Gastroesophageal sphincter (tissue), 4 donors: ENCODE data around the gene TAOK3. TPM values are rescaled to one million over a fixed set of nuclear protein-coding genes. Genes with fewer than 3 reads are reported as not detected.

Experiments
- ATAC-seq: fragments of 150-250 bp; one replicate; pipeline ENCODE4 v1.9.1; 2016; ENCODE audit warnings: mild to moderate bottlenecking, moderate library complexity
- H3K27ac ChIP-seq, 4 donors: fragments of 200-600 bp; sonication (generic) in 3 of 4; 1 replicate in 3 of 4; 2 replicates in 1 of 4; pipeline ENCODE4 v1.5.1; 2016 to 2019
- H3K27me3 ChIP-seq: fragments of 200-600 bp; sonication (generic); one replicate; pipeline ENCODE4 v1.5.1; 2019
- H3K36me3 ChIP-seq, 2 donors: fragments of 200-600 bp; sonication (generic); one replicate each; pipeline ENCODE4 v1.5.1; 2019; ENCODE audit warnings: control low read depth in 1 of 2
- H3K4me1 ChIP-seq, 3 donors: fragments of 200-600 bp; sonication (generic); 1 replicate in 2 of 3; 2 replicates in 1 of 3; pipeline ENCODE4 v1.5.1; 2016 to 2019; ENCODE audit warnings: control low read depth in 2 of 3
- H3K4me3 ChIP-seq, 2 donors: fragments of 200-600 bp; sonication (generic); one replicate each; pipeline ENCODE4 v1.5.1; 2019; ENCODE audit warnings: mild to moderate bottlenecking in 1 of 2, moderate library complexity in 1 of 2
- H3K9me3 ChIP-seq, 3 donors: fragments of 200-600 bp; sonication (generic); one replicate each; pipeline ENCODE4 v1.5.1; 2017 to 2019; ENCODE audit warnings: control low read depth in 2 of 3
- EP300 ChIP-seq: sonication (generic); formaldehyde crosslinking; IDR thresholded peaks from one replicate; pipeline ENCODE4 v1.6.1; 2017; ENCODE audit warnings: antibody characterized with exemption, mild to moderate bottlenecking
- POLR2A ChIP-seq, 2 donors: fragments of 450-650 bp; IDR thresholded peaks; one replicate each; pipeline ENCODE4 v1.6.1; 2017; ENCODE audit warnings: antibody characterized with exemption in 2 of 2, mild to moderate bottlenecking in 2 of 2, moderate library complexity in 1 of 2
- POLR2AphosphoS5 ChIP-seq: sonication (generic); formaldehyde crosslinking; IDR thresholded peaks from one replicate; pipeline ENCODE4 v1.6.1; 2017; ENCODE audit warnings: antibody characterized with exemption
- WGBS, 2 donors: methylation state at CpG; one replicate each; pipeline ENCODE4 v1.1.5; 2018; ENCODE audit warnings: low coverage in 1 of 2; 5-methylcytosine and 5-hydroxymethylcytosine counted together
- total RNA-seq, 4 donors: library from RNA; depleted of rRNA; stranded (reverse); fragments of >200 nt; gene quantifications; one replicate each; pipeline ENCODE4 v1.1.0, GENCODE V29; 2016
- TF ChIP-seq, protein P1 (sequence below), 4 experiments: fragments of 200-600 bp in 2 of 4; fragments of 450-650 bp in 2 of 4; sonication (generic) in 1 of 4; IDR thresholded peaks; one replicate each; pipeline ENCODE4 v1.5.1; 2017 to 2019; ENCODE audit warnings: antibody characterized with exemption in 4 of 4, mild to moderate bottlenecking in 2 of 4, moderate library complexity in 2 of 4

The TAOK3 gene
- total RNA-seq, 4 donors from 2014 or later: 26.9 to 55.0 (median 36.7) TPM

DNA sequence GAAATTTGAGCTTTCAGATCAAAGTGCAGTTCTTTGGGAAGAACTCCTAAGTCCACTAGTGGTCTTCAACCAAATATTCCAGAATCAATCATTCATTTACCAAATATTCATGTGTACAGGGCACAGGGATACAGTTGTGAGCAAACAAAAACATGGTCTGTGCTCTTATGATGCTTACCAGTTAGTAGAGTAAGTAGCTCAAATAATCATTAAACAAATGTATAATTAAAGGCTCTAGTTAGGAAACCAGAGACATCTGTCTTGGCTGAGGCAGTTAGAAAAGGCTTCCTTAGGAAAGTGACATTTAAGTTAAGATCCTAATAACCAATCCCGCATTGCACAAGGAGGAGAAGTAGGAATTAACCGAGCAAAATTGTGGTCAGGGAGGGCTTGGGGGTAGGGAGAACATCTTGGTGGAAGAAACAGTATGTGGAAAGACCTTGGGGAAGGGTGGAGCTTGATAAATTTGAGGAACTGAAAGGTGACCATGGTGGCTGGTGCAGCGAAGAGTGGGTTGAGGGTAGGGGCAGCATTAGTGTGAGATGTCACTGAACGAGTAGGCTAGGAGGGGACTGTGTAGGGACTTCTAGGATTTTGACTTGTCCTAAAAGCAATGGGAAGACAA lies 196.8 kb downstream of the TAOK3 start:
- Histone ChIP-seq H3K27me3 (no peaks in the 10 kb centered on the region), H3K27ac (no peak overlapping the region), H3K9me3 (no peaks in the 10 kb centered on the region), H3K36me3 (peaks cover 0 to 100% of the 10 kb centered on the region in 2 donors), H3K4me1 (no peaks in the 10 kb centered on the region), H3K4me3 (no peak overlapping the region)
- ATAC-seq: peak; percentile 39
- TF ChIP-seq POLR2AphosphoS5 (no peak), EP300 (no peak), POLR2A (IDR thresholded peaks at IDR 0.05) (no peak)
- TF ChIP-seq, protein P1, sequence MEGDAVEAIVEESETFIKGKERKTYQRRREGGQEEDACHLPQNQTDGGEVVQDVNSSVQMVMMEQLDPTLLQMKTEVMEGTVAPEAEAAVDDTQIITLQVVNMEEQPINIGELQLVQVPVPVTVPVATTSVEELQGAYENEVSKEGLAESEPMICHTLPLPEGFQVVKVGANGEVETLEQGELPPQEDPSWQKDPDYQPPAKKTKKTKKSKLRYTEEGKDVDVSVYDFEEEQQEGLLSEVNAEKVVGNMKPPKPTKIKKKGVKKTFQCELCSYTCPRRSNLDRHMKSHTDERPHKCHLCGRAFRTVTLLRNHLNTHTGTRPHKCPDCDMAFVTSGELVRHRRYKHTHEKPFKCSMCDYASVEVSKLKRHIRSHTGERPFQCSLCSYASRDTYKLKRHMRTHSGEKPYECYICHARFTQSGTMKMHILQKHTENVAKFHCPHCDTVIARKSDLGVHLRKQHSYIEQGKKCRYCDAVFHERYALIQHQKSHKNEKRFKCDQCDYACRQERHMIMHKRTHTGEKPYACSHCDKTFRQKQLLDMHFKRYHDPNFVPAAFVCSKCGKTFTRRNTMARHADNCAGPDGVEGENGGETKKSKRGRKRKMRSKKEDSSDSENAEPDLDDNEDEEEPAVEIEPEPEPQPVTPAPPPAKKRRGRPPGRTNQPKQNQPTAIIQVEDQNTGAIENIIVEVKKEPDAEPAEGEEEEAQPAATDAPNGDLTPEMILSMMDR (IDR thresholded peaks at IDR 0.05): no peak
- 88 to 89% methylated on average over 4 of the region's 4 CpGs for WGBS, 2 donors

DNA sequence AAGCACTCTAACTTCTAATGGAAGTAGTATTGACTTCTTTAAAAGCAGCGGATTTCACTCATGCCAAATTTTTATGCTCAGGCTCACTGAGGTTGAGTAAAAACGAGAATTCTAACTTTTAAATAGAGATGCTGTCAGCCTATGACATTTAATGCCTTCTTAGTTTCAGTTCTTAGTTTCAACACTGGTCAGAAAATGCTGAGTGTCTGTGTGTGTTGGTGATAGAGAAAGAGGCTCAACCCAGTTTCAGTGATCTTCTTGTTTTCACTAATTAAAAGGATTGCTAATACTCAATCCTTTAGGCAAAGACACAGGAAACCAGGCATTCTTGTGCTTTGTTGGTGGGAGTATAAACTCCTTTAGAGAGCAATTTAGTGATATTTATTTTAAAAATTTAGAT lies 205.8 kb downstream of the TAOK3 start:
- TF ChIP-seq, protein P1 (IDR thresholded peaks at IDR 0.05): no peak
- TF ChIP-seq POLR2A (IDR thresholded peaks at IDR 0.05) (no peak), EP300 (no peak), POLR2AphosphoS5 (no peak)
- no peaks in the 10 kb centered on the region for H3K4me1 ChIP-seq
- H3K4me3 ChIP-seq: no peak overlapping the region
- H3K27ac ChIP-seq: no peak overlapping the region
- H3K36me3 ChIP-seq: peaks cover 0 to 82% of the 10 kb centered on the region in 2 donors
- ATAC-seq: no peak
- no peaks in the 10 kb centered on the region for H3K9me3 ChIP-seq
- WGBS, 2 donors: 60 to 80% methylated on average over 1 to 2 of the region's 2 CpGs
- H3K27me3 ChIP-seq: no peaks in the 10 kb centered on the region

DNA sequence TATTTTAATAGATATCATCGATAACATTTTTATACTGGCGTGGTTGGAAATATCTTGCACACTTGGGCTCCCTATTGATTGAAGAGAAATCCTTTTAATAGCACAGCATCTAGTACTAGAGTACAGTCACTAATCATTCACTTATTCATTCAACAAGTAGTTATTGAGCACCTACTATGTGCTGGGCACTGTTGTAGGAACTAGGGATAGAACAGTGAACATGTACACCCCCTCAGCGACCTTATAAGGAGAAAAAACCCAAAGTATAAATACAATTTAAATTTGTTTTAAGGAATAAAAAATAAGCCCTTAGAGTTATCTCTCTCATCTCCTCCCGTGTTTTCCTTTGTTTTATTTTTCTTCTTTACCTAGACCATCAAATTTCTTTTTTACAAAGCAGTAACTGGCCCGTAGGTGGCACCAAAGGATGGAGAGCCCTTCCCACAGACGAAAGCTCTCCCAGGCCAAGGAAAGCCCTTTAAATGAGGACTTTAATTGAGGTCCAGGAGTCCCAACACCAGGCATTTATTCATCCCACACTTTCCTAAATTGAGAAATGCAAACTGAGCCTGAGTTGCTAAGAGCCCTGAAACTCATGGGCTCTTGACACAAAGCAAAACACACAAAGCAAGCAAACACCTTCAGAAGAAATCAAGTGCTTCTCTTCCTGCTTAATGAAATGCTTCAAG lies 207.8 kb downstream of the TAOK3 start:
- Histone ChIP-seq H3K27ac (no peak overlapping the region), H3K4me3 (no peak overlapping the region), H3K36me3 (peaks cover 6 to 82% of the 10 kb centered on the region in 2 donors), H3K4me1 (no peaks in the 10 kb centered on the region), H3K27me3 (no peaks in the 10 kb centered on the region), H3K9me3 (no peaks in the 10 kb centered on the region)
- TF ChIP-seq, protein P1 (IDR thresholded peaks at IDR 0.05): peak; percentile 20 to 39 (median 28)
- TF ChIP-seq POLR2A (IDR thresholded peaks at IDR 0.05): no peak
- ATAC-seq: no peak
- 39 to 46% methylated on average over 6 of the region's 6 CpGs for WGBS, 2 donors

DNA sequence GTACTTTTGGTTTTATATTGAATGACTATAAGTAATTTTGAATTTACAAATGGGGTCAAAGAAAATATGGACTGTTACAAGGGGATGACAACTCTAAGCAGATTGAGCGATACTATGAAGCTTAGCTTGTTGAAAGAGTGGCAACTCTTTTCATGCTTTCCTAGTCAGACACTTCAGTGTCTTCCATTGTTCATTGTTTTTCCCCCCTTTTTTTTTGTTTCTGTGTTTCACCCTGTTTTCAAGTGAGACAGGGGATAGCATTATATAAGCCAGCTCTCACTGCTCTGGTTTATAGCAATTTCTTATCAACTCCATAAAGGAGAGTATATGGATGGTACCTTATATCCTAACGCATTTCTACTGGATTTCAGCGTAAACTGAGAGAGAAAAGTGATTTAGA lies 212.2 kb downstream of the TAOK3 start:
- Histone ChIP-seq H3K27ac (no peak overlapping the region), H3K27me3 (no peaks in the 10 kb centered on the region), H3K36me3 (peaks cover 6 to 82% of the 10 kb centered on the region in 2 donors), H3K9me3 (no peaks in the 10 kb centered on the region), H3K4me3 (no peak overlapping the region), H3K4me1 (no peaks in the 10 kb centered on the region)
- no peak for TF ChIP-seq POLR2A (IDR thresholded peaks at IDR 0.05)
- TF ChIP-seq EP300: no peak
- TF ChIP-seq, protein P1 (IDR thresholded peaks at IDR 0.05): no peak
- no peak for TF ChIP-seq POLR2AphosphoS5
- 87 to 93% methylated on average over 3 of the region's 3 CpGs for WGBS, 2 donors
- no peak for ATAC-seq

DNA sequence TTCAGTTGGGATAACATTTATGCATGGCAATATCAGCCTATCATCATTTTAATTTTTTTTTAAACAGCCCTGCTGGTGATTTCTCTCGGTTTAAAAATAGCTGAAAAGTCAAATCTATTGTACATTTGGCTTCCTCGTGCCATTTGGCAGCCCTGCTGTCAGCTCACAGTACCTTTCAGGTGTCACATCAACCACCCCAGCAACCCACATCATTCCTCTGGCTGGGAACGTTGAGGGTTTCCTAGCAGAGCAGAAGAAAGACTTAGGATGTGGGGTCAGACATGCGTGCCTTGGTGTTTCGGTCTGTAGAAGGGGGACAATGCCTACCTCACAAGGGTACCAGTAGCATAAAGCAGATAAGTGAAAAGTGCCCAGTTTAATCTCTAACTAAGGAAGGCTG lies 221.0 kb downstream of the TAOK3 start:
- Histone ChIP-seq H3K9me3 (no peaks in the 10 kb centered on the region), H3K4me1 (peaks cover 0 to 8% (median 0%) of the 10 kb centered on the region in 3 donors), H3K4me3 (no peak overlapping the region), H3K27ac (no peak overlapping the region), H3K36me3 (peaks cover 0 to 64% of the 10 kb centered on the region in 2 donors), H3K27me3 (no peaks in the 10 kb centered on the region)
- TF ChIP-seq POLR2A (IDR thresholded peaks at IDR 0.05): no peak
- TF ChIP-seq, protein P1 (IDR thresholded peaks at IDR 0.05): no peak
- no peak for TF ChIP-seq EP300
- TF ChIP-seq POLR2AphosphoS5: no peak
- 32 to 77% methylated on average over 2 to 3 of the region's 5 CpGs for WGBS, 2 donors
- no peak for ATAC-seq
